ENCODE measurements around the gene ATP6V0C. TPM values are rescaled to one million over a fixed set of nuclear protein-coding genes. Genes with fewer than 3 reads are reported as not detected.

ATP6V0C gene
- total and polyA plus RNA-seq, 2 of the 8 experiments (the other 6 are each of a cell fraction or from before 2014, with no cell fraction given), result 125 to 176 TPM

DNA sequence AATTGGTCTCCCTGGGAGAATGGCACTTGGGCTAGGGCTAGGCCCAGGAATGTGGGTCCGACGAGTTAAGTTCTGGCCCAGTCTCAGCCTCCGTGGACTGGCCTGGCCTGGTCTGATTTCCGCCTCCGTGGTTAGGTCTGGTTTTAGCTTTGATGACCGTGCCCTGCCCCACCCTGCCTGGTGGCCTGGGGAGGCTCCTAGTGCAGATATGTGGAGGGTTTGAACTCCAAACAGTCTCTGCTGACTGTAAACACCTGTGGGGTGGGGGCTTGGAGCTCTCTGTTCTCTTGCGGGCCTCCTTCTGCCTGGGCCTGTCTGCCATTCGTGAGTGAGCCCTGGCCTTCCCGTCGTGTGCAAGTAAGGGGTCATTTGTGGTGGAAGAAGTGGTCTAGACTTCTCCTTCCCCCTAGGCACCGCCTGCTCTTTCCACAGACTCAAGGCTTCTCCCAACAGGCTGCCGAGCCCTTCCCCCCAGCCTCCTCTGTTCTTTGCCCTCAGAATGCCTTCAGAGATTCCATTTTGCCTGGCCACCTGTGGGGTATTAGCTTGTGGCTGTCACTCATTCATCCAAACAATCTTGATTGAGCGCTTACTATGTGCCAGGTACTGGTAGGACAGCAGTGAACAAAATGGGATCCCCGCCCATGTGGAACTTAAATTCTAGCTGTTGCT lies 1.6 kb downstream of the ATP6V0C start:
- Histone ChIP-seq H4K8ac (ENCODE audit: extremely low read depth, insufficient read depth, low read length) (peak overlapping the region; percentile 80; the same call in 1 of the 2 replicates), H2BK120ac (replicated peaks; ENCODE audit: low read depth, low read length) (no peak overlapping the region), H3K9ac (replicated peaks in 1 of 4; ENCODE audit: extremely low read depth in 1 of 4, low read depth in 3 of 4, low read length in 3 of 4) (peak overlapping the region in 3 of 4 experiments; percentile 65 to 94 (median 91); a peak in 4 of 7 replicates), H3K27ac (ENCODE audit: low read depth, low read length) (0 out of 2 replicates have a peak overlapping the region, but pooled peaks have one; percentile 59), H3K4me1 (replicated peaks in 1 of 4; ENCODE audit: control insufficient read depth in 3 of 4, insufficient read depth in 4 of 4, low read length in 3 of 4) (peaks cover 4 to 37% (median 22%) of the 10 kb centered on the region in 4 experiments), H3K79me1 (ENCODE audit: low read depth, low read length) (peaks cover 24% of the 10 kb centered on the region), H2AFZ (ENCODE audit: low read length) (no peak overlapping the region), H4K91ac (replicated peaks; ENCODE audit: insufficient read length, low read length) (no peak overlapping the region), H3K56ac (replicated peaks; ENCODE audit: insufficient read length, low read depth, low read length) (no peak overlapping the region), H3K18ac (ENCODE audit: extremely low read depth, low read length) (no peak overlapping the region), H2BK20ac (ENCODE audit: low read length) (no peak overlapping the region), H3K14ac (ENCODE audit: insufficient read length) (no peak overlapping the region), H4K5ac (ENCODE audit: insufficient read length, low read depth, low read length) (no peak overlapping the region), H4K20me1 (replicated peaks in 1 of 2; ENCODE audit: control insufficient read depth in 1 of 2, insufficient read depth in 2 of 2, low read length in 2 of 2) (peaks cover 31 to 38% of the 10 kb centered on the region in 2 experiments), H3K23ac (ENCODE audit: insufficient read length) (no peak overlapping the region), H3K4me3 (ENCODE audit: extremely low read depth in 1 of 4, insufficient read depth in 2 of 4, low read depth in 3 of 4, low read length in 4 of 4) (peak overlapping the region; percentile 77 to 99 (median 84); a peak in 7 of 8 replicates), H3K23me2 (ENCODE audit: low read depth, low read length) (peaks cover 8% of the 10 kb centered on the region; the same call in 1 of the 2 replicates), H2BK12ac (ENCODE audit: low read depth, low read length) (peak overlapping the region; percentile 27; the same call in 1 of the 2 replicates), H2AK5ac (ENCODE audit: low read depth, low read length) (no peak overlapping the region), H2BK15ac (ENCODE audit: low read length) (no peak overlapping the region), H3K4ac (replicated peaks; ENCODE audit: insufficient read length, low read depth, low read length) (no peak overlapping the region), H3K27me3 (replicated peaks in 1 of 4; ENCODE audit: control insufficient read depth in 3 of 4, extremely low read depth in 1 of 4, insufficient read depth in 3 of 4, low read length in 3 of 4) (peaks cover 0 to under 1% (median 0%) of the 10 kb centered on the region in 4 experiments; a peak in 2 of 7 replicates), H3K9me3 (ENCODE audit: insufficient read depth in 2 of 2, low read depth in 1 of 2, low read length in 1 of 2) (no peaks in the 10 kb centered on the region), H3K36me3 (ENCODE audit: control insufficient read depth in 2 of 4, insufficient read depth in 4 of 4, low read length in 3 of 4) (no peaks in the 10 kb centered on the region; a peak in 1 of 8 replicates), H2BK5ac (ENCODE audit: low read depth, low read length) (no peak overlapping the region; the same call in 1 of the 2 replicates), H3K79me2 (ENCODE audit: control insufficient read depth in 1 of 2, insufficient read depth in 2 of 2, low read length in 2 of 2) (peaks cover 26 to 53% of the 10 kb centered on the region in 2 experiments), H3K4me2 (ENCODE audit: insufficient read depth in 1 of 2, low read depth in 2 of 2, low read length in 2 of 2) (peak overlapping the region; percentile 85 to 88)
- DNase-seq (ENCODE audit: low read depth in 1 of 2, low spot score in 2 of 2), result no peak
- TF ChIP-seq POLR2A (IDR thresholded peaks at IDR 0.05; ENCODE audit: control extremely low read depth in 1 of 2, low read depth in 2 of 2, low read length in 2 of 2), result peak in 1 of 2 experiments; percentile 25; a peak in 1 of 3 replicates
- no peak for TF ChIP-seq ASH2L (IDR thresholded peaks at IDR 0.05; ENCODE audit: low read length)
- CTCF ChIA-PET (ENCODE audit: partially characterized antibody), result interaction anchor here (0.6 to 1.4 kb wide), 7 partner anchors 11 to 321 kb away, joined by 3 to 4 read pairs (median 3); no protein-coding TSS in a partner anchor
- FAIRE-seq, result no peak
- WGBS, 2 experiments (ENCODE audit: extremely low coverage in 1 of 2, insufficient coverage in 1 of 2, insufficient read length in 1 of 2, insufficient replicate concordance in 2 of 2, low coverage in 1 of 2, low lambda C conversion rate in 2 of 2, missing lambda C conversion rate in 1 of 2), result 82% methylated on average over 14 of the region's 14 CpGs; no CpG with 5 or more reads in 1 of the 2 experiments
- POLR2A ChIA-PET (ENCODE audit: partially characterized antibody), result interaction anchor here (0.5 to 5.6 kb wide), 14 partner anchors 9 to 520 kb away, joined by 3 to 44 read pairs (median 4); partner anchors contain the start of gene CEMP1

Data from H1 (cell line).